Medulla oblongata (tissue), 1 donor: ENCODE data around the gene RNF180.
"Not testable (repeated sequence)": the region's sequence is repeated elsewhere in the genome, so short reads cannot be mapped to it uniquely, and the experiment has no call there.

Source experiments
- DNase-seq: peaks from one replicate; pipeline ENCODE4 v3.0.0-alpha.2; 2015; ENCODE audit errors: extremely low spot score

Gene RNF180

DNA sequence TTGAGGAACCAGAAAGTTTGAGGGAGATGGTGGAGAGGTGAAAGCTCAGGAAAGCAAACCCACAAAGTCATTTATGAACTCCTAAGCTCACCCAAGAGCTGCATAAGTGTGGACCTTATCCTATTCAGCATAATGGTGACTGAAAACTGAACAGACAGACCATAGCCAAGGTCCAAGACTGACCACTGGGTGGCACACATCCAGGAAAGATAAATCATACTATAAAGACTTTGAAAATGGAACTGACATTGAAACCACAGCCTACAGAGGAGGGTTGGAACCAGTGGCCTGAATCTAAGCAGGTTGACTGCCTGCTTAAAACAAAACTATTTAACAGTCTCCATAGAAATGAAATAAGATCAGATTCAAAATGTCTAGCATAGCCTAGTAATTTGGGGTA is 219.1 kb downstream of the RNF180 start:
- DNase-seq: no peak

DNA sequence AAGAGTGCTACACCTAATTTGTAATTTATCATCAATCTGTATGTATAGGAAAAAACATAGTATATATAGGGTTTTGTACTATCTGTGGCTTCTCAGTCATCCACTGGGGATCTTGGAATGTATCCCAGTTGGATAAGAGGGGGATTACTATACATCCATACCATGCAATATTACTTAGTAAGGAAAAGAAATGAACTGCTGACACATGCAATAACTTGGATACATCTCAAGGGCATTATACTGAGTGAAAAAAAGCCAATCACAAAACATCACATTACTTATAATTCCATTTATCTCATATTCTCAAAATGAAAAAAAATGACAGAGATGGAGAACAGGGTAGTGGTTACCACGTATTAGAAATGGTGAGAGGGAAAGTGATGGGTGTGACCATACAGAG is 231.9 kb downstream of the RNF180 start:
- DNase-seq: no peak

- not testable (repeated sequence) for DNase-seq
Measured at GRCh38 chr5:64398735-64399134, 233.1 kb downstream of the RNF180 start.

- DNase-seq: not testable (repeated sequence)
Measured at GRCh38 chr5:64407103-64407825, 241.6 kb downstream of the RNF180 start.

DNA sequence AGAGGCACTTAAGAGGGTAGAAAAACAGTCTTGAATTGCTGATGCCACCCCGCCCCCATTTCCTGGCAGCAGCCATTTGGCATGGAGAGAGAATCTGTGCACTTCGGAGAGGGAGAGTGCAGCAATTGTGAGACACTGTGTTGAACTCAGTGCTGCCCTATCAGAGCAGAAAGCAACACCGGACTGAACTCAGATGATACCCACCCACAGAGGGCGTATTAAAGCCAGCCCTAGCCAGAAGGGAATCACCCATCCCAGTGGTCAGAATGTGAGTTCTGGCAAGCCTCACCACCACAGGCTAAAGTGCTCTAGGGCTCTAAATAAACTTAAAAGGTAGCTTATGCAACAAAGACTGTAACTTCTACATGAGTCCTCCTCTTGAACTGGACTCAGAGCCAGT is 251.7 kb downstream of the RNF180 start:
- no peak for DNase-seq

GRCh38 chr5:64418013-64418412 is 252.4 kb downstream of the RNF180 start:
- no peak for DNase-seq
